GM19467 (cell line): ENCODE data around the gene MAPK8IP1.

ENCODE experiments used
- ATAC-seq: cut with Tn5 transposase; IDR thresholded peaks from one replicate; pipeline ENCODE4 v1.9.1; 2021; ENCODE audit warnings: mild to moderate bottlenecking, moderate library complexity; ENCODE audit not compliant: unreplicated experiment

The MAPK8IP1 gene

DNA sequence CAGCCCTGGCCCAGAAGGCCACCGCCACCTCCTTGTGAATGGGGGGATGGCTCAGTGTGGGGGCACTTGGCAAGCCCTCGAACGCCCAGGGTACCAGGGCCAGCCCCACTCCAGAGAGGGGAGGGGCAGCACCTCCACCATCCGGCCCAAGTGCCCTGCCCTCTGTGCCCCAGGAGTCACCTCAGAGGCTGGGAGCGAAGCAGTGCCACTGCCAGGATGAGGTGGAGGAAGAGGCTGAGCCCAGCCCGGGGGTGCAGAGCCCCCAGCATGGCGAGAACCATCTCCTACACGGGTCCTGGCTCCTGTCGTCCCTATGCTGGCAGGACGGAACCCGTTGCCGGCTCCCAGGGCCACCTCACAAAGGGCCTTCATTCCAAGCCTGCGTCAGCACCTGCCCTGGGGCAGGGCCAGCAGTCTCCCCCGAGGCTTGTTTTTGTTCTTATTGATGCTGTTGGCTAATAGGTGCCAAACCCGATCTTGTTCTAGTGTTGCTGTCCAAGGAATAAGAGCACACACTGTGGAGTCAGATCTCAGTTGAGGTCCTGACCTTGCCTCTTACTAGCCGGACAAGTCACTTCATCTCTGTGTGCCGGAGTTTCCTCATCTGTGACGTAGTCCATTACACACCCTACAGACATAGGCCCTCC is 21.6 kb downstream of the MAPK8IP1 start, which contains the start of gene FREY1:
FREY1 (minus strand) TSS at position 307 of the 647 bp plus-strand sequence; CDS start at position 281, 26 bp downstream.
- no peak for ATAC-seq

DNA sequence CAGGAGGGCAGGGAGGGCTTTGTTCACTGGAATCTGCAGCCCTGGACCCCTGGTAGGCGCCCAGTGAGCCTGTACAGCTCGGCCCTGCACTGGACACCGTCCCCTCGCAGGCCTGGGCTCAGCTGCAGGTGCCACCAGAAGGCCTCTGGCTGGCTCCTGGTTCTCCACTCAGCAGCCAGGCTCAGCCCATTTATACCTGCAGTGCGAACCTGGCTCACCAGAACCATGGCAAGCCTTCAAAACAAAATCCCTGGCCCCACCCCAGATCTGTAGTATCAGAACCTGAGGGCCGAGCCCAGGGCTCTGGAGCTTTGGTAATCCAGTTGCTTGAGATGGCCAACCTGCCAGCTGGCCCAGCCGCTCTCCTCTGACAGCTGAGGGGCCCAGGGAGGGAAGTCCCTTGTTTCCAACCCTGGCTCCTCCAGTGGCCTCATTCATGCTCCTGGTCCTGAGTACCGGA is 22.5 kb downstream of the MAPK8IP1 start:
- ATAC-seq = no peak

GRCh38 chr11:45909594-45910475 is 24.4 kb downstream of the MAPK8IP1 start:
- ATAC-seq = no peak

- no peak for ATAC-seq
These were observed 25.2 kb downstream of the MAPK8IP1 start for GRCh38 chr11:45910623-45911022.

- no peak for ATAC-seq
These were observed 28.1 kb downstream of the MAPK8IP1 start for GRCh38 chr11:45913514-45913913.

- no peak for ATAC-seq
These were observed 28.6 kb downstream of the MAPK8IP1 start for GRCh38 chr11:45913942-45914635.

DNA sequence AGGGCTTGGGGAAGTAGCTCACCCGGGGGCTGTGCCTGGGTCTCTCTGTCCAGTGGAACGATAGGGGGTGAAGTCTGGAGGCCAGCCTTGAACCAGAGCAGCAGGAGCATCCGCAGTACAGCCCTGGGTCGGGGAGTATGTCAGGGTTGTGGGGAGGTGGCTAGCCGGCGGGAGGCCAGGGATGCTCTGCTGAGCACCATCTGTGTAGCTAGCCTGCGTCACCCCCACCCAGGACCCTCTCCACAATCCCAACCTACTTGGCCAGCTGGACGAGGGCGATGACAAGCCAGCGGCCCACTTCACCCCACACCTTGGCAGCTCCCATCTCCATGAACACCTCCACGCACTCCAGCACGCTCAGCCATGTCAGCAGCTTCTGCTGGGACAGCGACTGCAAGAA is 30.0 kb downstream of the MAPK8IP1 start:
- ATAC-seq = no peak

GRCh38 chr11:45917286-45917622 is 31.8 kb downstream of the MAPK8IP1 start:
- ATAC-seq = no peak

GRCh38 chr11:45917623-45918330 is 32.3 kb downstream of the MAPK8IP1 start, which contains the start of gene PEX16:
Gene PEX16, minus strand, starts transcription at chr11:45917877. Its CDS starts 66 bp downstream, at chr11:45917811.
- ATAC-seq = peak; percentile 87

- ATAC-seq = peak; percentile 31
These were observed 33.0 kb downstream of the MAPK8IP1 start for GRCh38 chr11:45918331-45918941.

GRCh38 chr11:45918962-45919675 is 33.7 kb downstream of the MAPK8IP1 start:
- no peak for ATAC-seq

- ATAC-seq = no peak
These were observed 34.5 kb downstream of the MAPK8IP1 start for GRCh38 chr11:45919806-45920530.

GRCh38 chr11:45920531-45921477 is 35.4 kb downstream of the MAPK8IP1 start:
- ATAC-seq = no peak

DNA sequence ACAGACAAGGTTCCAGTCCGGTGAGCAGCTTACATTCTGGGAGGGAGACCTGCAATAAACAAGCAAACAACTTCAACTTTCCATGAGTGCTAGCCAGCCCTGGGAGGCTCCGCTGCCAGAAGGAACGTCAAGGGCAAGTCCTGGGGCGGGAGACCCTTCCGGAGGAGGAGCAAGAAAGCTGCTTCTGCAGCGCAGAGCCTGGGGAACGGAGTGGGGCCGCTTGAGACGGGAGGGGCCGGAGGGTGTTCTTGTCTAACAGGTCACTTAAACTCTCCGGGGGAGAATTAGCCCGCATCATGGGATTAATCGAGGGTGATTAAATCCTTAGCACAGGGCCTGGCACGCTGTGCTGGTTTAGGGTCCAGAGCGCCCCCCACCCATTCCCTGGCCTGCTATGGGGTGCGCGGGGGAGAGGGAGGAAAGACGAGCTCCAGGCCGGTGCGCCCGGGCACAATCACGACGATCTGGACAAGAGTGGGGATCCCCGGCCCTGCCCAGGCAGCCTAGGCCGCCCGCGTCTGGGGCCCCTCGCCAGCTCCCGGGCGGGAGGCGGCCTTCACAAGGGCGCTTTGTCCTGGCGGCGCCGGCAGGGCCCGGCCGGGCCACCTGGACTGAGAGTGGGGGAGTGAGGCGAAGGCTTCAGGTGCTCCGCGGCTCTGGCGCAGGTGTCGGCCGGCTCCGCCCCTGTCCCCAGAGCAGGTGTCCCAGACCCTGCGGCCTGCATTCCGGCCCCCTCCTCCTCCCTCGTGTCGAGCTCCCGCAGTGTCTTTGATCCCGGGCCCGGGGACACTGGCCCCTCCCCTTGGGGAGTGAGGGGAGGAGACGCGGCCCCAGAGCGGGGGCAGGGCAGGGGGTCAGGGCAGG is 36.3 kb downstream of the MAPK8IP1 start:
- ATAC-seq = no peak

DNA sequence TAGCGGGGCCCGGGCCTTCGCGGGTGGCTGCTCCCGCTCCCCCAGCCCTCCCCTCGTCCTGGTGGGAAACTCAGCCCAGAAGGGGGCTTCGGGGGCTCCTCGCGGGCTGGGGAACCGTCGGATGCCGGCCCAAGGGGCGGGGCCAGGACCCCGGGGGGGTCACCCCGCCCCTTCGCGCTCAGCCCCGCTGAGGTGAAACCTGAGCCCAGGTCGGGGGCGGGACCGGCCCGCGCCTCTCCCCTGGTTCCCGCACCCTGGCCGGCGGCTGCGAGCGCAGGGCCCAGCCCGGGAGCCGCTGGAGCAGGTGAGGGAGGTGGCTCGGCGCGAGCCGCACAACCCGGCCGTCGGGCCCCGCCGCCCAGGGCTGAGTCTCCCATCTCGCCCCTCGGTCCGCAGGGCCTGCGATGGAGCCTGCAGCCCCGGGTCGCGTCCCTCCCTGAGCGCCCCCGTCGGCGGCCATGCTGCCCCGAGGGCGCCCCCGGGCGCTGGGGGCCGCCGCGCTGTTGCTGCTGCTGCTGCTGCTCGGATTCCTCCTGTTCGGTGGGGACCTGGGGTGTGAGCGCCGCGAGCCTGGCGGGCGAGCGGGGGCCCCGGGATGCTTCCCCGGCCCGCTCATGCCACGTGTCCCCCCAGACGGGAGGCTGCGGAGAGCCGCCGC is 37.1 kb downstream of the MAPK8IP1 start, which contains the start of gene LARGE2:
LARGE2 (plus strand) TSS at position 232 of the 658 bp plus-strand sequence; CDS start at position 459, 227 bp downstream.
- no peak for ATAC-seq
